ENCODE measurements around the gene SERPINA4.

SERPINA4 gene

DNA sequence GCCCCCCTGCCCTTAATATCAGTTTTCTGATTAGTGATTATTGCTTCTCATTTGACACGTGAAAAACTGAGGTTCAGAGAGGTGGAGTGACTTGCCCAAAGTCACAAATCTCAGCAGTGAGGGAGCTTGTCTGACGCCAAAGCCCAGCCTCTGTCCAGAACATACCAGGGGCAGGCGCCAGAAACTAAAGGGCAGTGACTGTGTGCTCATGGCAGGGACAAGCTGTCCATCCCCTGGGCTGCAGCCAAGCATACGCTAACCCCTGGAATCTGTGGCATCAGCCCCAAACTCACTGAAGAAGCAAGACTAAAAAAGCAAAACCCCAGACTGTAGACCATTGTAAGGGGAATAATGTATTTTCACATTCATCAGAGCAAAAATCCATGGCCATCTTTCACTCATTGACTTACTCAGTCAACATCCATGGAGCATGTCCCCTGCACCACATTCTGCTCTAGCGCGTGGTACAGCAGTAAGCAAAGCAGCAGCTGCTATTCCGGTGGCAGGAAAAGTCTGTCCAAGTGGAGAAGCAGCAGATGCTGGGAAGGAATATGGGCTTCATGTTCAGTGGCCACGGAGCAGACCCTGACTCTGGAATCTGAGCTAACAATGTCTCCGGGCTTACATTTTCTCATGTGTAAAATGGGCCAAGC lies 1.5 kb upstream of the SERPINA4 start:
- Histone ChIP-seq H2AK5ac (ENCODE audit: low read length) (no peak overlapping the region), H3K23ac (ENCODE audit: low read length) (no peak overlapping the region), H2BK15ac (replicated peaks; ENCODE audit: low read depth) (no peak overlapping the region), H3K27me3 (ENCODE audit: insufficient read depth, low read length, poor library complexity) (no peaks in the 10 kb centered on the region), H3K79me2 (ENCODE audit: control insufficient read depth, insufficient read depth, low read length) (no peaks in the 10 kb centered on the region), H3K4me2 (ENCODE audit: low read length) (no peak overlapping the region), H3K9ac (ENCODE audit: low read length) (no peak overlapping the region), H2BK5ac (ENCODE audit: low read length) (no peak overlapping the region), H3K56ac (ENCODE audit: low read length) (no peak overlapping the region), H3K4me1 (ENCODE audit: control insufficient read depth, low read depth, low read length) (no peaks in the 10 kb centered on the region), H2BK120ac (ENCODE audit: low read depth, low read length) (no peak overlapping the region), H3K36me3 (ENCODE audit: control insufficient read depth, insufficient read depth, low read length) (no peaks in the 10 kb centered on the region), H3K79me1 (ENCODE audit: low read length) (no peaks in the 10 kb centered on the region), H4K8ac (ENCODE audit: low read depth, low read length) (no peak overlapping the region), H3K27ac (ENCODE audit: low read depth, low read length) (no peak overlapping the region), H3K18ac (ENCODE audit: low read length) (no peak overlapping the region), H3K4ac (ENCODE audit: low read depth, low read length) (no peak overlapping the region), H3K4me3 (ENCODE audit: low read length) (no peak overlapping the region), H4K5ac (ENCODE audit: low read length) (no peak overlapping the region)
- no peak for DNase-seq
- no CpG with 5 or more reads among the region's 9 CpGs for WGBS (ENCODE audit: extremely low coverage, insufficient coverage, low lambda C conversion rate)

DNA sequence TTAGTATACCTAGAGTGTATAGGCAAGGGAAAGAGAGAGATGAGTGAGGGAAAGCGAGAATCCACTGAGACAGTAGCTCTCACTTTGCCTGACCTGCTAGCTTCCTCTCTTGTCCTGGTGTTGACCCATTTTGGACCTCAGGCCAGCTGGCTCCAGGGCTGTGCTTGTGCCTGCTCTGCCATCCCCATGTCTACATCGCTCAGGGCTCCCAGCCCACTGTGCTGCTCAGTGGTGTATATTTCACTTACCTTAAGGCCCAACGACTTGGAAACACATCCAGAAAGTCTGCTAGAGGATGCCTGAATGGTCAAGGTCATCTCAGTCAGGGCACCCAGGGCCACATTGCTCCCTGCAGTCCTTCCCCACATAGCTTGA lies 964 bp upstream of the SERPINA4 start:
- no peak for DNase-seq
- Histone ChIP-seq H3K79me1 (ENCODE audit: low read length) (no peaks in the 10 kb centered on the region), H3K4ac (ENCODE audit: low read depth, low read length) (no peak overlapping the region), H2BK15ac (replicated peaks; ENCODE audit: low read depth) (no peak overlapping the region), H3K4me2 (ENCODE audit: low read length) (no peak overlapping the region), H3K23ac (ENCODE audit: low read length) (no peak overlapping the region), H3K27ac (ENCODE audit: low read depth, low read length) (no peak overlapping the region), H3K79me2 (ENCODE audit: control insufficient read depth, insufficient read depth, low read length) (no peaks in the 10 kb centered on the region), H3K56ac (ENCODE audit: low read length) (no peak overlapping the region), H3K9ac (ENCODE audit: low read length) (no peak overlapping the region), H4K8ac (ENCODE audit: low read depth, low read length) (no peak overlapping the region), H2BK120ac (ENCODE audit: low read depth, low read length) (no peak overlapping the region), H3K4me1 (ENCODE audit: control insufficient read depth, low read depth, low read length) (no peaks in the 10 kb centered on the region), H3K36me3 (ENCODE audit: control insufficient read depth, insufficient read depth, low read length) (no peaks in the 10 kb centered on the region), H3K18ac (ENCODE audit: low read length) (no peak overlapping the region), H2AK5ac (ENCODE audit: low read length) (no peak overlapping the region), H2BK5ac (ENCODE audit: low read length) (no peak overlapping the region), H3K27me3 (ENCODE audit: insufficient read depth, low read length, poor library complexity) (no peaks in the 10 kb centered on the region), H3K4me3 (ENCODE audit: low read length) (no peak overlapping the region), H4K5ac (ENCODE audit: low read length) (no peak overlapping the region)
- no CpG with 5 or more reads among the region's 3 CpGs for WGBS (ENCODE audit: extremely low coverage, insufficient coverage, low lambda C conversion rate)

DNA sequence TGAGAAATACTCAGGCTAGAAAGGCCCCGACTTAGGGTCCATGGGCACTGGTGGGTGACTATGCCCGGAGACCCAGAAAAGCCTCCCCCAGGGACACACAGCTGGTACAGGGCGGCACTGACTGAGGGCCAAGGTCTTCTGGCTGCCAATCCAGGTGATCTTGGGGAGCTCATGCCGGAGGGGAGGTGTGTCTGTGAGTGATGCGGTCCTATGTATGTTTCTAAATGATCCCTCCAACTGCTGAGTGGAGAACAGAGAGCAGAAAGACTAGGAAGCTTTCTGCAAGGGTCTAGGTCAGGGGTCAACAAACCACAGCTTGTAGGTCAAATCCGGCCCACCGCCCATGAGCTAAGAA lies 391 bp downstream of the SERPINA4 start:
- H2BK5ac ChIP-seq (ENCODE audit: low read length), result no peak overlapping the region
- H3K4me3 ChIP-seq (ENCODE audit: low read length), result no peak overlapping the region
- no peak overlapping the region for H2AK5ac ChIP-seq (ENCODE audit: low read length)
- no peaks in the 10 kb centered on the region for H3K4me1 ChIP-seq (ENCODE audit: control insufficient read depth, low read depth, low read length)
- H3K27ac ChIP-seq (ENCODE audit: low read depth, low read length), result no peak overlapping the region
- no peak overlapping the region for H3K23ac ChIP-seq (ENCODE audit: low read length)
- H3K18ac ChIP-seq (ENCODE audit: low read length), result no peak overlapping the region
- H3K36me3 ChIP-seq (ENCODE audit: control insufficient read depth, insufficient read depth, low read length), result no peaks in the 10 kb centered on the region
- no CpG with 5 or more reads among the region's 7 CpGs for WGBS (ENCODE audit: extremely low coverage, insufficient coverage, low lambda C conversion rate)
- no peaks in the 10 kb centered on the region for H3K79me2 ChIP-seq (ENCODE audit: control insufficient read depth, insufficient read depth, low read length)
- no peak overlapping the region for H4K8ac ChIP-seq (ENCODE audit: low read depth, low read length)
- H3K79me1 ChIP-seq (ENCODE audit: low read length), result no peaks in the 10 kb centered on the region
- no peak overlapping the region for H3K4ac ChIP-seq (ENCODE audit: low read depth, low read length)
- H2BK120ac ChIP-seq (ENCODE audit: low read depth, low read length), result no peak overlapping the region
- H3K56ac ChIP-seq (ENCODE audit: low read length), result no peak overlapping the region
- no peak overlapping the region for H4K5ac ChIP-seq (ENCODE audit: low read length)
- DNase-seq, result no peak
- H3K27me3 ChIP-seq (ENCODE audit: insufficient read depth, low read length, poor library complexity), result no peaks in the 10 kb centered on the region
- no peak overlapping the region for H3K4me2 ChIP-seq (ENCODE audit: low read length)
- no peak overlapping the region for H3K9ac ChIP-seq (ENCODE audit: low read length)
- no peak overlapping the region for H2BK15ac ChIP-seq (replicated peaks; ENCODE audit: low read depth)

DNA sequence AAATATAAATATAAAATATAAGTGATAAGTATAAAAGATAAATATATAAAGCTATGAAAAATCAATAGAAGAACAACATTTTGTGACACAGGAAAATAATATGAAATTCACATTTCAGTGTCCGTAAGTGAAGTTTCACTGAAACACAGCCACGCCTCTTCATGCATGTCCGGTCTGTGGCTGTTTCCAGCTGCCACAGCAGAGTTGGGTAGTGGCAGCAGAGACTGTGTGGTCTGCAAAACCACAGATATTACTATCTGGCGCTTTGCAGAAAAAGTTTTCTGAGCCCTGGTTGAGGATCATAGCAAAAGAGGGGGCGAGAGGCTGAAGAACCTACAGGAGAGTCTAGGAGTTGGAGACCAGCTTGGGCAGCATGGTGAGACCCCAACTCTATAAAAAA lies 780 bp downstream of the SERPINA4 start:
- no peaks in the 10 kb centered on the region for H3K4me1 ChIP-seq (ENCODE audit: control insufficient read depth, low read depth, low read length)
- H3K23ac ChIP-seq (ENCODE audit: low read length), result no peak overlapping the region
- H2AK5ac ChIP-seq (ENCODE audit: low read length), result no peak overlapping the region
- no peak overlapping the region for H2BK5ac ChIP-seq (ENCODE audit: low read length)
- H3K79me2 ChIP-seq (ENCODE audit: control insufficient read depth, insufficient read depth, low read length), result no peaks in the 10 kb centered on the region
- no peak overlapping the region for H3K9ac ChIP-seq (ENCODE audit: low read length)
- no peaks in the 10 kb centered on the region for H3K27me3 ChIP-seq (ENCODE audit: insufficient read depth, low read length, poor library complexity)
- H3K27ac ChIP-seq (ENCODE audit: low read depth, low read length), result no peak overlapping the region
- no peak for DNase-seq
- H3K4ac ChIP-seq (ENCODE audit: low read depth, low read length), result no peak overlapping the region
- no peak overlapping the region for H3K18ac ChIP-seq (ENCODE audit: low read length)
- no CpG with 5 or more reads among the region's 5 CpGs for WGBS (ENCODE audit: extremely low coverage, insufficient coverage, low lambda C conversion rate)
- no peaks in the 10 kb centered on the region for H3K79me1 ChIP-seq (ENCODE audit: low read length)
- H3K56ac ChIP-seq (ENCODE audit: low read length), result no peak overlapping the region
- no peak overlapping the region for H3K4me3 ChIP-seq (ENCODE audit: low read length)
- no peak overlapping the region for H2BK15ac ChIP-seq (replicated peaks; ENCODE audit: low read depth)
- no peak overlapping the region for H3K4me2 ChIP-seq (ENCODE audit: low read length)
- H2BK120ac ChIP-seq (ENCODE audit: low read depth, low read length), result no peak overlapping the region
- no peak overlapping the region for H4K5ac ChIP-seq (ENCODE audit: low read length)
- H3K36me3 ChIP-seq (ENCODE audit: control insufficient read depth, insufficient read depth, low read length), result no peaks in the 10 kb centered on the region
- no peak overlapping the region for H4K8ac ChIP-seq (ENCODE audit: low read depth, low read length)

DNA sequence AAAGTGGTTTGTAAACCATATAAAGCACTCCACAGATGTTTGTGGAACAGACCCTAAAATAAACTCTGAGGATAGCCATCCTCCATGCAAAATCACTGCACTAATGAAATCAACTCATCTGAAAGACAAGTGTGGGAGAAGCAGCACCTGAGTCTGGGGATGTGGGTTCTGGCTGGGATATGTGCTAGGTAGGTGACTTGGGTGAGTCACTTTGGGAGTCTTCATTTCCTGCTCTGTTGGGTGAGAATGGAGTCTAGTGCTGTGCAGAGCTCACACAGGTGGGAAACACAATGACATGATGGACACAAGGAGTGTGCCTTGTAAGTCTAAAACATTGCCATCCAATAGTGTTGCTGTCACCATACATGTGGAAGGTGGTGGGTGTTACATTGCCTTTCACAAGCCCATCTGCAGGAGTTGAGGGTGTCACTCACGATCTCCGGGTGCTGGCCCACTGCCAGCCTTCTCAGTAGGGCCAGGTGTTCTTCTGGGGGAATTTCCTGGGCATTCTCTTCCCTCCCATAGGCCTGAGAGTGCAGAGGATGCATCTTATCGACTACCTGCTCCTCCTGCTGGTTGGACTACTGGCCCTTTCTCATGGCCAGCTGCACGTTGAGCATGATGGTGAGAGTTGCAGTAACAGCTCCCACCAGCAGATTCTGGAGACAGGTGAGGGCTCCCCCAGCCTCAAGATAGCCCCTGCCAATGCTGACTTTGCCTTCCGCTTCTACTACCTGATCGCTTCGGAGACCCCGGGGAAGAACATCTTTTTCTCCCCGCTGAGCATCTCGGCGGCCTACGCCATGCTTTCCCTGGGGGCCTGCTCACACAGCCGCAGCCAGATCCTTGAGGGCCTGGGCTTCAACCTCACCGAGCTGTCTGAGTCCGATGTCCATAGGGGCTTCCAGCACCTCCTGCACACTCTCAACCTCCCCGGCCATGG lies 2.0 kb downstream of the SERPINA4 start:
- no peak for DNase-seq
- H3K4ac ChIP-seq (ENCODE audit: low read depth, low read length), result no peak overlapping the region
- no peak overlapping the region for H4K8ac ChIP-seq (ENCODE audit: low read depth, low read length)
- no peak overlapping the region for H3K4me2 ChIP-seq (ENCODE audit: low read length)
- no peak overlapping the region for H3K18ac ChIP-seq (ENCODE audit: low read length)
- no peak overlapping the region for H2BK15ac ChIP-seq (replicated peaks; ENCODE audit: low read depth)
- no peak overlapping the region for H2AK5ac ChIP-seq (ENCODE audit: low read length)
- no peaks in the 10 kb centered on the region for H3K4me1 ChIP-seq (ENCODE audit: control insufficient read depth, low read depth, low read length)
- H3K27me3 ChIP-seq (ENCODE audit: insufficient read depth, low read length, poor library complexity), result no peaks in the 10 kb centered on the region
- H3K9ac ChIP-seq (ENCODE audit: low read length), result no peak overlapping the region
- H3K56ac ChIP-seq (ENCODE audit: low read length), result no peak overlapping the region
- H2BK5ac ChIP-seq (ENCODE audit: low read length), result no peak overlapping the region
- no peaks in the 10 kb centered on the region for H3K79me1 ChIP-seq (ENCODE audit: low read length)
- no peaks in the 10 kb centered on the region for H3K79me2 ChIP-seq (ENCODE audit: control insufficient read depth, insufficient read depth, low read length)
- no CpG with 5 or more reads among the region's 16 CpGs for whole genome bisulfite sequencing (ENCODE audit: extremely low coverage, insufficient coverage, low lambda C conversion rate)
- no peak overlapping the region for H3K23ac ChIP-seq (ENCODE audit: low read length)
- H3K4me3 ChIP-seq (ENCODE audit: low read length), result no peak overlapping the region
- no peak overlapping the region for H2BK120ac ChIP-seq (ENCODE audit: low read depth, low read length)
- H4K5ac ChIP-seq (ENCODE audit: low read length), result no peak overlapping the region
- no peak overlapping the region for H3K27ac ChIP-seq (ENCODE audit: low read depth, low read length)
- H3K36me3 ChIP-seq (ENCODE audit: control insufficient read depth, insufficient read depth, low read length), result no peaks in the 10 kb centered on the region
